ENCODE results near the gene INTS4.

Gene INTS4

GRCh38 chr11:77886401-77886800, 108.1 kb downstream of the INTS4 start:
- Histone ChIP-seq H3K4me1 (ENCODE audit: insufficient read depth, low read length, severe bottlenecking) (no peaks in the 10 kb centered on the region), H3F3A (ENCODE audit: insufficient read depth, low read length) (no peaks in the 10 kb centered on the region), H3K9ac (ENCODE audit: low read length) (no peak overlapping the region), H3K9me2 (ENCODE audit: low read depth, low read length) (no peaks in the 10 kb centered on the region), H4K20me1 (ENCODE audit: insufficient read depth, low read length) (no peaks in the 10 kb centered on the region), H3K4me3 (ENCODE audit: low read depth, low read length, poor library complexity, severe bottlenecking) (no peak overlapping the region), H3K79me2 (ENCODE audit: insufficient read depth, low read length) (no peaks in the 10 kb centered on the region), H3K36me3 (ENCODE audit: insufficient read depth, low read length) (peaks cover 42% of the 10 kb centered on the region), H2AFZ (ENCODE audit: low read length) (no peak overlapping the region), H3K27ac (ENCODE audit: low read depth, low read length, poor library complexity, severe bottlenecking) (no peak overlapping the region), H3K9me3 (ENCODE audit: low read length) (no peaks in the 10 kb centered on the region), H3K4me2 (ENCODE audit: low read length) (no peak overlapping the region), H3K27me3 (ENCODE audit: insufficient read depth, low read length) (no peaks in the 10 kb centered on the region)
- TF ChIP-seq CTCF (IDR thresholded peaks at IDR 0.05; ENCODE audit: low read length) (no peak), EZH2 (IDR thresholded peaks at IDR 0.05; ENCODE audit: borderline replicate concordance, low read length) (no peak)

GRCh38 chr11:77884829-77885190, 109.7 kb downstream of the INTS4 start:
- Histone ChIP-seq H2AFZ (ENCODE audit: low read length) (no peak overlapping the region), H3K9me2 (ENCODE audit: low read depth, low read length) (no peaks in the 10 kb centered on the region), H4K20me1 (ENCODE audit: insufficient read depth, low read length) (no peaks in the 10 kb centered on the region), H3K79me2 (ENCODE audit: insufficient read depth, low read length) (no peaks in the 10 kb centered on the region), H3K4me2 (ENCODE audit: low read length) (no peak overlapping the region), H3K9me3 (ENCODE audit: low read length) (no peaks in the 10 kb centered on the region), H3K27ac (ENCODE audit: low read depth, low read length, poor library complexity, severe bottlenecking) (no peak overlapping the region), H3K27me3 (ENCODE audit: insufficient read depth, low read length) (no peaks in the 10 kb centered on the region), H3K9ac (ENCODE audit: low read length) (no peak overlapping the region), H3K4me1 (ENCODE audit: insufficient read depth, low read length, severe bottlenecking) (no peaks in the 10 kb centered on the region), H3F3A (ENCODE audit: insufficient read depth, low read length) (no peaks in the 10 kb centered on the region), H3K4me3 (ENCODE audit: low read depth, low read length, poor library complexity, severe bottlenecking) (no peak overlapping the region), H3K36me3 (ENCODE audit: insufficient read depth, low read length) (peaks cover 48% of the 10 kb centered on the region)
- TF ChIP-seq CTCF (IDR thresholded peaks at IDR 0.05; ENCODE audit: low read length) (no peak), EZH2 (IDR thresholded peaks at IDR 0.05; ENCODE audit: borderline replicate concordance, low read length) (no peak)

- H3K27me3 ChIP-seq (ENCODE audit: insufficient read depth, low read length), result no peaks in the 10 kb centered on the region
- H2AFZ ChIP-seq (ENCODE audit: low read length), result no peak overlapping the region
- no peaks in the 10 kb centered on the region for H3K4me1 ChIP-seq (ENCODE audit: insufficient read depth, low read length, severe bottlenecking)
- TF ChIP-seq EZH2 (IDR thresholded peaks at IDR 0.05; ENCODE audit: borderline replicate concordance, low read length) (no peak), CTCF (IDR thresholded peaks at IDR 0.05; ENCODE audit: low read length) (no peak)
- no peaks in the 10 kb centered on the region for H3F3A ChIP-seq (ENCODE audit: insufficient read depth, low read length)
- no peaks in the 10 kb centered on the region for H3K9me3 ChIP-seq (ENCODE audit: low read length)
- no peaks in the 10 kb centered on the region for H3K9me2 ChIP-seq (ENCODE audit: low read depth, low read length)
- H3K9ac ChIP-seq (ENCODE audit: low read length), result no peak overlapping the region
- no peak overlapping the region for H3K4me2 ChIP-seq (ENCODE audit: low read length)
- H4K20me1 ChIP-seq (ENCODE audit: insufficient read depth, low read length), result no peaks in the 10 kb centered on the region
- no peak overlapping the region for H3K27ac ChIP-seq (ENCODE audit: low read depth, low read length, poor library complexity, severe bottlenecking)
- H3K79me2 ChIP-seq (ENCODE audit: insufficient read depth, low read length), result no peaks in the 10 kb centered on the region
- H3K4me3 ChIP-seq (ENCODE audit: low read depth, low read length, poor library complexity, severe bottlenecking), result no peak overlapping the region
- H3K36me3 ChIP-seq (ENCODE audit: insufficient read depth, low read length), result peaks cover 49% of the 10 kb centered on the region
Observed at GRCh38 chr11:77884186-77884828, 110.2 kb downstream of the INTS4 start.
